Activated naive CD8-positive, alpha-beta T cell treated with anti-CD3 and anti-CD28 coated beads, Interleukin-2, amount 50 U/mL, for 16 hours (primary cell): Measurements from ENCODE around the gene RAET1L.
"Not testable (repeated sequence)": the region's sequence is repeated elsewhere in the genome, so short reads cannot be mapped to it uniquely, and the experiment has no call there.

Source experiments
- DNase-seq: peaks from one replicate; pipeline ENCODE4 v3.0.0-alpha.2; 2020; ENCODE audit warnings: low read depth, low spot score

RAET1L gene

DNA sequence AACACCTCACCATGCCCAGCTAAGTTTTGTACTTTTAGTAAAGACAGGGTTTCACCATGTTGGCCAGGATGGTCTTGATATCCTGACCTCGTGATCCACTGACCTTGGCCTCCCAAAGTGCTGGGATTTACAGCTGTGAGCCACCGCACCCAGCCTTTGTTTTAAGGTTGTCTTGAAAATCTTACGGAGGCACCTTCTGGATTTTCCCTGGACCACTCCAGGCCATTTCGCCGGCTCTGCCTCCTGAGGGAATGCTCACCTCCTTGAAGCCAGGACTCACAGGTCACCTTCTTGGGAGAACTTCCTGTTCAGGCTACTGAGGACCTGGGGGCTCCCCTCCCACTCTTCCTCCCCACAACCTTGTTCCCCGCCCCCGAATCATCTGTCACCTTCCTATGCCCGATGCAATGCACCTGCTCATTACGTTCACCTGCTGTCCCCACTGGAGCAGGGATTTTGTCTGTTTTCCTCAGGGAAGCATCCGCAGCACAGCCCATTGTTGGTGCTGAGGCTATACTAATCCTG, 19.4 kb upstream of the RAET1L start:
- no peak for DNase-seq

DNA sequence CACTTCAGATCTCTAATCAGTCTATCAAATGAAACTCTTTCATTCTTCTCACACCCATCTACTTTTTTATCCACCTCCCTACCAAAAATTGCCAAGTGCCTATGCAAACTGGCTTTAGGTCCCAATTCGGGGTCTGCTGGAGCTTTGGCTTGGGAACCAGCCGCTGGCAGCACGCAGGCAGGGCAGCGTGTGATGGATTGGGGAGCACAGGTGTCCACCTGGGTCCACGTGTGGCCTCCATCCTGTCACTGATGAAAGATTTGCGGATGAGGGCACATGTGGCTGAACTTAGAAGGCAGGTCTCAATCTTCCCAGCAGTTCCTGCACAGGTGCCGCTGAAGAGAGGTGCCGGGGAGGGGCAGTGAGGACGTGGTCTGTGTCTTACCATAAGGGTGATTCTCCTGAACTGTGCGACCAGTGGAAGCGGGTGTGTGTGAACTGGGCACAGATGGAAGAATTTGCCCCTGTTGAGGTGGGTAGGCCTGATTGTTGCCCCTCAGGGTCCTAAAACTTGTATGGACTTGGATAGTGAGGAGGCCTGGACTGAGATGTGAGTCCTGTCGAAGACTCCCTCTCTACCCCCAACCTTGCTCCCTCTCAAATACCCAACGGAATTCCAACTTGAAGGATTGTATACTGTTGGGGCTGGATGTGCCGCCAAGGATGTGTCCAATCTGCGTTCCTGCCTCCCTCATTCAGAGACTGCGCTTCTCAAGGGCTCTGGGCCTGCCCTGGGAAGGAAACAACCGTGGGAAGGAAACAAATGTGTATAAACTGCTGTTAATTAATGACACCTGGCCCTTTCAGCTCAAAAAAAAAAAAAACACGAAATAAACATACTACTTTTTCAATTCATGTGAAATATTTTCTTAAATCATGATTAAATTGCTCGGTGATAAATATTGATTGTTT, 18.4 kb upstream of the RAET1L start:
- no peak for DNase-seq

DNA sequence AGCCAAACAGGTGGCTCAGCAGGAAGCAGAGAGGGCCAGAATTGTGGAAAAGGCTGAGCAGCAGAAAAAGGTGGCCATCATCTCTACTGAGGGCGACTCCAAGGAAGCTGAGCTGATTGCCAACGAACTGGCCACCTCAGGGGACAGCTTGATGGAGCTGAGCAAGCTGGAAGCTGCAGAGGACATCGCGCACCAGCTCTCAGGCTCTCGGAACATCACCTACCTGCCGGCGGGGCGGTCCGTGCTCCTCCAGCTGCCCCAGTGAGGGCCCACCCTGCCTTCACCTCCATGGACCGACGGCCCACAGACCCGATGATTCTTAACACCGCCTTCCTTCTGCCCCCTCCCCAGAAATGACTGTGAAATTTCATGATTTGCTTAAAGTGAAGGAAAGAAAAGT, 17.8 kb upstream of the RAET1L start:
- no peak for DNase-seq

DNA sequence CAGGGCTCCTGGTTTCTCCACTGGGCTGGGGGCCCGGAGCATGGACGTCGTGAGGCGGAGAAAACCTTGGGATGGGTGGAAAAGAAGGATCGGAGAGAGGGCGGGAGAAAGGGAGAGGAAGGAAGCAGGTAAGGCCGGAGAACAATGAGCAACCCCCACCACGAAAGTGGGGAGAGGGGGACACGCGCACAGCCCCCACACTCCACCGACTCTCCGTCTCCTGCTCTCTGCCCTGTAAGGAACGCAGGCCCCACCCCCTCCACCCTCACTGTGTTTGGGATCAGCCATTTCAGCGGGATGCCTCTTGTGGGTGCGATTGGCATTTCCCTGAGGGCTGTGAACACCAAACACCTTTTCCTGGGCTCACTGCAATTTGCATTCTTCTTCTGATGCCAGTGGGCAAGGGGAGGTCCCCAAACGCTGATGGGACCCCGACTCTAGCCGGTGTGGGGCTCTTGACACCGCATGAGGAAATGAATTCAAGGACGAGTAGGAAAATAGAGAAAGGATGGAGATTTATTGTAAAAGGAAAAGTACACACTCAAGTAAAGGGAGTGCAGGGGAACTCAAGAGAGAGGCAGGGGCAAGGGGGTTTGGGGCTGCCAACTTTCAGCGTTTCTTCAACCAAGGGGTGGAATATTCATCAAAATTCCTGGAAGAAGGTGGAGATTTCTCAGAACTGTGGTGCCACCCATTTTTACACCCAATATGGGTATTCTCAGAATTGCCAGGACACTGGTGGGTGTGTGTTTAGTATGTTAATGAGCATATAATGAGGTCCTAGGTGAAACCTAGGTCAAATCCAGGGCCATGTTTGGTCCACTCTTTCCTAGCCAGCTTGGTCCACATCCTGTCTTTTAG, 13.1 kb upstream of the RAET1L start:
- DNase-seq, result no peak

DNA sequence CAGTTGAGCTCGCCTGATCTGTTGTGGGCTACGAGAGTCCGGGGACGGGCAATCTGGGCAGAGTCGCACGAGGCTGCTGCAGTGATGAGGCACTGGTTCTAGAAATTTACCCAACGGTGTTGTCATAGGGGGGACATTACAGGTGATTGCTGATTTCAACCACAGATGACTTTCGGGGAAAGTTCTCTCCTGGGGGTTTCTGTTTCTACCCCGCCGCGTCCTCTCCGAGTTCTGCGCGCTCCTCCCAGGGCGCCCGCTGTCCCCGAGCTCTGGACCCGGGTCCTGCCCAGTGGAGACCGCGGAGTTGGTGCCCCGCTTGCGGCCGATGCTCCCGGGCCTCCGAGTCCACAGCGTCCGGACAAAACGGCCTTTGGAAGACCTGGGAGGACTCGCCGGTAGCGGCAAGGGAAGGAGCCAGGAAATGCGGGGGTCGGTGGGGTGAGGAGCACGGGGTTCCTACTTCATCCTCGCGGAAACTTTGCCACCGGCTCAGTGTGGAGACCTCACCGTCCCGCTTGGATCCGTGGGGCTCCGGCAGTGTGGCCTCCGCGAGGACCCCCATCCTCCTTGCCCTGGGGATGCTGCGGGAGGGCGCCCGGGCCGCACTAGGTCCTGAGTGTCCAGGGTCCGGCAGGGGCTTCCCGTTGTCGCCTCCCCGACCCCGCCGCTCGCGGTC, 12.3 kb upstream of the RAET1L start:
- DNase-seq, result no peak

DNA sequence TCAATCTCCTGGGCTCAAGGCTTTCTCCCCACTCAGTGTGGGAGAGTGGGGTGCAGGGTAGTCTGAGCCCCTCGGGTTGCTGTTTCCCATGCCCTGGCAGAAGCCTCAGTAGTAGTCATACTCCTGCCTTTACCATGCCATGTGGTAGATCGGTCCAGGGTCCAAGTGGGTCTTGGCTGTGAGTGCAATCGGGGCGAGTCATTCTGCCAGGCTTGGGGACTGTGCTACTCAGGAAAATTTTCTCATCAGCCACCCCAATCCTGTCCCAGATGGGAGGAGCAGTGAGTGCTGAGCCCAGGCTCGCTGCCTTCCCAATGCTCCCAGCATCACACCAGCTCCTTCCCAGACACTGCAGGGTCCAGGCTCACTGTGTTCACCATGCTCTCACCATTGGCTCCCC, 10.7 kb upstream of the RAET1L start:
- no peak for DNase-seq

DNA sequence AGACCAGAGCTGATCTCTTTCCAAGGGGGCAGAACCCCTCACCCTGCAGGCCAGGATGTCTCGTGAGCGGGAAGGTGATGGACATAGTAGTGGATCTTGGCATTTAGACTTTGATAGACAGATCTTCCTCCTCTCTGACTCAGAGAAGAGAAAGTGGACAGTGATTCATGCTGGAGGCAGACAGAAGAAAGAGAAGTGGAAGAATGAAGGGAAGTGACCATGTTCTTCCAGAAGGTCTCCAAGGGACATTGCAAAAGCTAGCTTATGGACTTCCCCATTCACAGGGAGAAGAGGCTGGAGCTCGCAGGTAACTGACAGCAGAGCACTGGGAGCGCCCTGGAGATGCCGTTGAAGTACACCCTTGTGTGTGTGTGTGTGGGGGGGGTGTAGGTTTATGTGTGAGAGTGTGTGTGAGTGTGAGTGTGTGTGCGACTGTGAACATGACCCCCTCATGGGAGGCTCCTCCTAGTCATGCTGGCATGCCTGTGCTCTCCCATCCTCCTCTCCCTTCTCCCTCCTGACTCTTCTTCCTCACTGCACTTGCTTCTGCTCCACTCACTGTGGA, 8.0 kb upstream of the RAET1L start:
- DNase-seq, result no peak

DNA sequence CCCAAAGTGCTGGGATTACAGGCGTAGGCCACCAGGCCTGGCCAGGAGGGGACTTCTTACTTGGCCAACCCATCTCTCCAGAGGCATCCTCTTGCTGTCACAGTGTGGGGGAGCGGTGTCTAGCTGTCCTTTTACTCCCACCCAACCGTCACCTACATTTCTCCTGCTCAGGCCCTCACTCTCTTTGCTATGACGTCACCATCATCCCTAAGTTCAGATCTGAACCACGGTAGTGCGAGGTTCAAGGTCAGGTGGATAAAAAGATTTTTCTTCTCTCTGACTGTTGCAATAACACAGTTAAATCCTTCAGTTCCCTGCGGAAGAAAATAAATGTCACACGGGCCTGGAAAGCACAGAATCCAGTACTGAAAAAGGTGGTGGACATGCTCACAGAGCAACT, 7.3 kb upstream of the RAET1L start:
- no peak for DNase-seq

DNA sequence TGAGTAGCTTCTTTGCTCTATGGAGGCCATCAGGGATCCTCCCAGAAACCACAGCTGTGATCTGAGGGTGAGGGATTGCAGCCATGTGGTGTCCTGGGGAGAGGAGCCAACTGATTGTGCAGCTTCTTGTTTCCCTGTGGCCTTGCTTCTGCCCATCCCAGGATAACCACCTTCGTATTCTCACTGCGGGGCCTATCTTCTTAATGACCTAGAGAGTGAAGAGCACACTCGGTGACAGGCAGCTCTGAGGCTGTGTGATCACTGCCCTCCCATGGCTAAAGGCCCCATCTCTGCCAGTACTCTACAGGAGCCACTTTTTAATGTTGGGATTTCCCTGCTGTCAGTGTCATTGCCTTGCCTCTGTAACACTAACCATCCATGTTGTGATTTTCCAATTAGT, 5.3 kb upstream of the RAET1L start:
- no peak for DNase-seq

DNA sequence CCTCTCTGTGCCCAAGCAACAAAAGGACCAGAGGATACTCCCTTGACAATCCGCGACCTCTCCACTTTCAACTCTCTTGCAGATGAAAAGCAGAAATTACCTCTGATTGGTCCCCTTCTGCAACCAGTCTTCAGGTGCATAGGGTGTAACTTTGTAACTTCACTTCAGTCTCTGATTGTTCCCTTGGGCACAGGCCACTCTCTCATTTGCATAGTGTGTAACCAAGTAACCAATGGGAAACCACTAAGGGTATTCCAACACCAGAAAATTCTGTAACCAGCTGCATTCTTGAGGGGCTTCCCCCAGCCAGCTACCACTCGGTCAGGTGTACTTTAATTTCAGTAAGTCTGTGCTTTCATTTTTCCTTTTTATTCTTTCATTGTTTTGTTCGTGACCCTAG, 4.4 kb upstream of the RAET1L start:
- DNase-seq, result no peak

DNA sequence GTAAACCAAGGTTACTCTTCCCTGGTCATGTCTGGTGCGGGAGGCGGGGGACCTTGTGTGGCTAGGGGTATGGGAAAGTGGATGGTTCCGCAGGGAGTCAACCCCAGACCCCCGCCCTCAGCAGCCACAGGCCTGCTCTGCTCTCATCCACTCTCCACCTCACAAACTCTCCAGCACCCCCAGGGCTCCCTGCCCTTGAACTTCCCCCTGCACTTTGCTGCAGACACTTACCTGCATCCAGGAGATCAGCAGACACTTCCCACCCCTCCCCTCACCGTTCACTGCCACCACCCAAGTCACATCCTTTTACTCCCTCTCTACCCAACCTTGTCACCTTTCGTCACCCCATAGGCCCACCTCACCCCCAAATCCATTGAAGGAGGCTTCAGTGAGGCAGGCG, 3.9 kb upstream of the RAET1L start:
- DNase-seq, result no peak

DNA sequence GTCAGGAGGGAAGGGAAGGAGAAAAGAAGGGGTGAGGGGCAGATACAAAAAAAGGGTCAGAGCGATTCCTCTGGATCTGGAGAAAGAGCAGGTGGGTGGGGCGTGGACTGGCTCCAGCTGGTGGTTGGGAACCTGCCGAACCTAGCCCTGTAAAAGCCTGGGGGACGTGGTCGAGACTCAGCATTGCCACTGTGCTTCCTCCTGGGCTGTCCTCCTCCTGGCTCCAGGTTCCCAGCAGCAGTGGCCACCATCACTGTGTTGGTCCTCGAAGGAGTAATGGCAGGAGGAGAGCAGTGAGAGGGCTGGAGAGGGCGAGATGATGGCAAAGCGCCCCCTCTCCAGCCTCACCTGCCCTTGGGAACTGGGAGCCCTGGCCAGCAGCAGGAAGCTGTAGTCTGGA, 3.5 kb upstream of the RAET1L start:
- no peak for DNase-seq

DNA sequence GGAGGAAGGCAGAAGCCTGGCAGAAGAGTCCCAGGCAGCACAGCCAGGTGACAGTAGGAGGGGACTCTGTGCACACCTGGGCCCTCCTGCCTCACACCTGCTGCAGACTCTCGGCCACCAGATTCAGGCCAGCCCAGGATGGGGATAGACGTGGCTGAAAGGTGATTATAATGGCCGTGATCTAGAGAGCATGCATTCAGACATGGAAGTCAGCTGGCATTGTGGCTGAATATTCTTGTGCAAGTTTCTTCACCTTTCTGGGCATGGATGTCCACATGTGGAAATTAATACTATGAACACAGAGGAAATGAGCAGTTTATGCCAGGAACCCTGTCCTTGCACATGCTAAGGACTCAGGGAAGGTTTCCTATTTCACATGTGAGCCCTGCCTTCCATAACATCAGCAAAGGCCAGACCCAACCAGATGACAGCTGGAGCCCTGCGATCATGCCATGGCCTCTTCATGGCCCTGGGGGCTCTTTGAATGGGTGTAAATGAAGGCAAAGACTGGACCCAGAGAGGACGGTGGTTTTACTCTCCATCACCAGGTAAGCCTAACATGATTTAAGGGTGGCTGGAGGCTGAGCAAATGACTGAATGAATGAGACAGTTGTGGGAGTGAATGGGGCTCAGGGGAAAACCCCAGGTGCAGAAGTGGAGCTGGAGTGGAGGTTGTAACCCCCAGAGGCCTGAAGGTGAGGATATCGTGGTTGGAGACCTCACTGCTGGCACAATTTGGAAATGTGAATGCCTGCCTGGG, 2.7 kb upstream of the RAET1L start:
- no peak for DNase-seq

DNA sequence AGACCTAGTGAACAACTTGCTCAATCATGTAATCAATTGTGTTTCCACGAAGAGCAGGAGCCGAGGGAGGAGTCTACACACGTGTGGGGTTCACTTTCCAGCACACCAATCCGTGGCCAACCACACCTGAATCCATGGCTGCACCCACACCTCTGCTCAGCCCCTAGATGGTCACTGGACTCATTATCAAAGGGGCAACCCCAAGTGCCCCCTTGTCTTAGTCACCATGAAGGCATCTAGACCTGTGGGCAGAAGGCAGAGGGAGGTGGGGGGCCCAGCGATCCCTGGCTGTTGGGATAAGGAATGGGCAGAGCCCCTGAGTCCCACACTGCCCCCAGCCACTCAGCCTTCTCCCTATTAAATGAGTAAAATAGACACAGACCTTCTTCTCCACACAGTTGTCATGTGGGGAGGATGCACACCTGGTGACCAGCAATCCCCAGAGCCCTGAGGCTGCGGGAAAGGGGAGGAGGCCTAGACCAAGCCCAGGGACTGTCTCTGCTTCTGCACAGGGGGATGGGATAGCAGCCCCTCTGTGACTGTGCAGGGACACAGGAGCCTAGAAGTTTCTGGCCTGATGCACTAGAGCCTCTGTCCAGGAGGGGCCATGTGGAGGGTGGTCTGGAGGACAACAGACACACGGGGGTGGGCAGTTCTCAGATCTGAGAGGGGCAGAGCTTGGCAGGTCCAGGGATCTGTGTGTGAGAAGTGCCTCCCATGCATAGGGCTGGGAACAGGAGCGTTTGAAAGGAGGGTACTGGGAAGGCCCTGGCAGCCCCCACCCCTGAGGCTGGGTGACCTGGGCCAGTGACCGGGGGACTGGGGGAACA, 1.9 kb upstream of the RAET1L start:
- DNase-seq, result no peak

DNA sequence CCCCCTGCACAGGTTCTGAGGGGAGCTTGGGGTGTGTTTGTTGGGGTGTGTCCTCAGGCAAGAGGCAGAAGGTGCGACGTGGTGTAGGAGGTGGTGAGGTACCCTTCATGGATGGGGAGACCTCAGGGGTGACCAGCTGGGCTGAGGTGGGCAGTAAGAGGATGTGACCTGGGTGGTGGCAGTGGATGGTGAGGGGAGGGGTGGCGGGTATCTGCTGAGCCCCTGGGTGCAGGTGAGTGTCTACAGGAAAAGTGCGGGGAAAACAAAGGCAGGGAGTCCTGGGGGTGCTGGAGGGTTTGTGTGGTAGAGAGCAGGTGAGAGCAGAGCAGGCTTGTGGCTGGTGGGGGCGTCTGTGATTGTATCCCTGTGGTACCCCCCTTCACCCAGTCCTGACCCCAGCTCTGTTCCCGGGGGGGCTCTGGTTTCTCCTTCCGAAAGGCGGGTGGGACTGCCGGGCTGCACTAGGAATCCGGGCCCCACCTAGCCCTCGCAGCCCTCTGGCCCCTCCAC, 631 bp downstream of the RAET1L start:
- DNase-seq, result no peak

DNA sequence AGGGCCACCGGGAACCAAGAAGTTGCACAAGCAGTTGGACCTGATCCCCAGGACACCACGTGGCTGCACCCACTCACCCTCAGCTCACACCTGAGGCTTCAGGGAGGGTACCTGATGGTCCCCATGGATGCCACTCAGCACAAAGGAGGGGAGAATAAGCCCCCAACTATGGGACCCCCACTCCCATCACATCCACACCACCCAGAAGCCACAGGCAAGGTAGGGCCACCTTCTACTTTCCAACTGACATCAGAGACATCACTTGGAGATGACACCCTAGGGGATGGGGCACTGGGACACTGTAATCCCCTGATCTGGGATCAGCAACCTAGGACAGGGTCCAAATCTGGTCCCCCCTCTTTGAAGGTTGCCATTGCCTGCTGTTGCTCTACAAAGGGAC, 1.3 kb downstream of the RAET1L start:
- not testable (repeated sequence) for DNase-seq

DNA sequence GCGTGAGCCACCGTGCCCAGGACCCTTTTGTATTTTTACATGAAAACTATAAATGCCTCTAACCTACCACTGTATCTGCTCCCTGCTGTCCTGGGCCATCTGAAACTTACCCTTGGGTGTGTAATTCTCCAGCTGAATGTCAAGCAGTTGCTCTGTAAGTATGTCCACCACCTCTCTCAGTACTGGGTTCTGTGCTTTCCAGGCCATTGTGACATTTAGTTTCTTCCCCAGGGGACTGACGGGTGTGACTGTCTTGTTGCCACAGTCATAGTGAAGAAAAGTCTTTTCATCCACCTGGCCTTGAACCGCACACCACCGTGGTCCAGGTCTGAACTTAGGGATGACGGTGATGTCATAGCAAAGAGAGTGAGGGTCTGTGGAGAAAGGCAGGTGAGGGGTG, 3.5 kb downstream of the RAET1L start:
- not testable (repeated sequence) for DNase-seq

DNA sequence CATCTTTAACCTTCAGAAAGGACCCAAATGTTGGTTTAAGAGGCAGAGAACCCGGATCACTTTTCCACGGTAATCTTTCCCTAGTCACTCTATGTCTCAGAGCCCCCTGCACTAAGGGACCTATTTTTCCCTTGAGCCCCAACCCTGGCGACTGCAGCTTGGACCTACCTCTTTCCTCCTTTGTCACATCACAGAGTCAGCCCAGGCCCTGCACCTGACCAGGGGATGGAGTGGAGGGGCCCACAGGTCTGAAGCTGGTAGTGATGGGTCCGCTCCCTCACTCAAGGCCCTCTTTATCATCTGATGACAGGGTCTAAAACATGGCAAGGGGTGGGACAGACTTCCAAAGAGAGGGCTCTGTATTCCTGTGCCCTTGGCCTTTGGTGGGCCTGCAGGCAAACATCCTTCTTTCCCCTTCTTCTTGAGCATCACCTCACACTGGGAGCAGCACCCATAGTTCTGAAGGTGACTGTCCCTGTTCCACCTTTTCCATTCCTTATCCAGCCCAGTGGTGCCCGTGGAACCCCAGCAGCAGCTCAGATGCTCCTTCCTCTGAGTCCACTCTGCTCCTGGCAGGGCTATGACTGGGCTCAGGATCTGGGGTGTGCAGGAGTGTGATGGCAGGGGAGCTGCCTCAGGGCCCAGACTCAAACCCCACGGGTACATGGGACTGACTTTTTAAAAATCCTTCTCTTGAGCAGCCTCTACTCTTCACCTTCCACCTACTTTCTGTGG, 6.3 kb downstream of the RAET1L start:
- no peak for DNase-seq

DNA sequence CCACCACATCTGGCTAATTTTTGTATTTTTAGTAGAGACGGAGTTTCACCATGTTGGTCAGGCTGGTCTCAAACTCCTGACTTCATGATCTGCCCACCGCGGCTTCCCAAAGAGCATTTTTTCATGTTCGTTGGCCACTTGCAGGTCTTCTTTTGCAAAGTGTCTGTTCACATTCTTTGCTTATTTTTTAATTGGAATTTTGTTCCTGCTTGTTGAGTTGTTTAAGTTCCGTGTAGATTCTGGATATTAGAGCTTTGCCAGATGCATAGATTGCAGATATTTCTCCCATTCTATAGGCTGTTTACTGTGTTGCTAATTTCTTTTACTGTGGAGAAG, 8.2 kb downstream of the RAET1L start:
- DNase-seq, result not testable (repeated sequence)
